GM10266 (cell line): ENCODE measurements around the gene SLC25A38.

Experiments
- DNase-seq: peaks from one replicate; pipeline ENCODE4 v3.0.0; 2012; ENCODE audit errors: extremely low spot score
- TF ChIP-seq, protein P1 (sequence below): IDR thresholded peaks from 2 replicates; pipeline ENCODE4 v1.5.1; 2012; ENCODE audit warnings: mild to moderate bottlenecking, low read depth; ENCODE audit not compliant: control insufficient read depth, insufficient read depth; ENCODE audit errors: missing control alignments

Gene SLC25A38

DNA sequence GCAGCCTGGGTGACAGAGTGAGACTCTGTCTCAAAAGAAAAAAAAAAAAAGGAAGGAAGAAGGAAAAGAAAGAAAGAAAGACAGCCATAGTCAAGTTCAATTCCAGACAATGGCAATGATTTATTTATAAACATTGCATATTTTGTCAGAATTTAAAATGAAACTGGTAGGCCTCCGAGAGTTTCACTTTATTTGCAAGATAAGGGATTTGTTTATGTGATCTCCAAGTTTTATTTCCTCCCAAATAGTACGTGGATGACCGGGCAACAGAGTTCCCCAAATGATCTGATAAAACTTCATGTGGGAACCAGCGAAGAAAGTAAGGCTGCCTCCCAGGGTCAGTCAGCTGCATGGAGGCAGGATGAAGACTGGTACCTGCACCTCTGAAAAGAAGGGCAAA, 55.7 kb downstream of the SLC25A38 start:
- TF ChIP-seq, protein P1, sequence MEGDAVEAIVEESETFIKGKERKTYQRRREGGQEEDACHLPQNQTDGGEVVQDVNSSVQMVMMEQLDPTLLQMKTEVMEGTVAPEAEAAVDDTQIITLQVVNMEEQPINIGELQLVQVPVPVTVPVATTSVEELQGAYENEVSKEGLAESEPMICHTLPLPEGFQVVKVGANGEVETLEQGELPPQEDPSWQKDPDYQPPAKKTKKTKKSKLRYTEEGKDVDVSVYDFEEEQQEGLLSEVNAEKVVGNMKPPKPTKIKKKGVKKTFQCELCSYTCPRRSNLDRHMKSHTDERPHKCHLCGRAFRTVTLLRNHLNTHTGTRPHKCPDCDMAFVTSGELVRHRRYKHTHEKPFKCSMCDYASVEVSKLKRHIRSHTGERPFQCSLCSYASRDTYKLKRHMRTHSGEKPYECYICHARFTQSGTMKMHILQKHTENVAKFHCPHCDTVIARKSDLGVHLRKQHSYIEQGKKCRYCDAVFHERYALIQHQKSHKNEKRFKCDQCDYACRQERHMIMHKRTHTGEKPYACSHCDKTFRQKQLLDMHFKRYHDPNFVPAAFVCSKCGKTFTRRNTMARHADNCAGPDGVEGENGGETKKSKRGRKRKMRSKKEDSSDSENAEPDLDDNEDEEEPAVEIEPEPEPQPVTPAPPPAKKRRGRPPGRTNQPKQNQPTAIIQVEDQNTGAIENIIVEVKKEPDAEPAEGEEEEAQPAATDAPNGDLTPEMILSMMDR: no peak

GRCh38 chr3:39440316-39440715, 57.1 kb downstream of the SLC25A38 start:
- no peak for DNase-seq
- TF ChIP-seq, protein P1: no peak

More for the DNA sequence above, 55.7 kb downstream of the SLC25A38 start:
- no peak for DNase-seq

DNA sequence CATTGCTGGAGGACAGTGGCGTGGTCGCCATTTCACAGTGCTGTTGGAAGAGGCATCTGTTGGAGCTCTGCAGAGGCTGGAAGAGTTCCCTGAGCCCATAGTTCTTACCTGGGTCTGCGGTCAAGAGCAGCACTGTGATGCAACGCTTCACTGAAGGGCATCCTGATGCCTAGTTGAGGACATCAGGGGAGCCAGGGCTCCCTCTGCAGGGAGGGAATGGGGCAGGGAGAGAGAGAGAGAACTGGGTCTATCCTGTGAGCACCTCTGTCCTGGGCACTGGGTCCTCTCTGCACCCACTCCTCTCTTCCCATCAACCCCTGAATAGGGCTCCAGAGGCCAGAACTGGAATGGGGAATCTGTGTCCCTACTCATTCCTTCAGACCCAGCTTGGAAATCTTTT, 60.4 kb downstream of the SLC25A38 start:
- DNase-seq: no peak
- TF ChIP-seq, protein P1: no peak

DNA sequence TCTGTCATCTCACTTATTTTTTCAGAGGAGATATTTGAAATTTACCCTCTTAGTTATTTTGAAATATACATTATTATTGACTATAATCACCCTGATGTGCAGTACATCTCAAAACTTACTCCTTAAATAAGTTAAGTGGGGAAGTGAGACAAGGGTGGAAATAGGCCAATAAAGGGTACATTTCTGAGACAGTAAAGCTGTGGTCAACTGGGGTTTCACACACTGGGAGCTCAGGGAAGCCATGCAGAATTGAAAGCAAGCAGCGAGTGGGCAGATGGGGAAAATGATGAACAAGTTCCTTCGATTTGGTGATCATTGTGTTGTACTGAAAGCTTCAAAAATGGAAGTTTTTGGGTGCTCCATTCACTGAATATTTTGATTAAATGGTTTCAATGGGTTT, 62.8 kb downstream of the SLC25A38 start:
- no peak for DNase-seq
- TF ChIP-seq, protein P1: no peak

- DNase-seq: no peak
- TF ChIP-seq, protein P1: no peak
These were observed 63.3 kb downstream of the SLC25A38 start for GRCh38 chr3:39446444-39446843.
